Measurements from ENCODE around the gene HBB.

HBB gene

DNA sequence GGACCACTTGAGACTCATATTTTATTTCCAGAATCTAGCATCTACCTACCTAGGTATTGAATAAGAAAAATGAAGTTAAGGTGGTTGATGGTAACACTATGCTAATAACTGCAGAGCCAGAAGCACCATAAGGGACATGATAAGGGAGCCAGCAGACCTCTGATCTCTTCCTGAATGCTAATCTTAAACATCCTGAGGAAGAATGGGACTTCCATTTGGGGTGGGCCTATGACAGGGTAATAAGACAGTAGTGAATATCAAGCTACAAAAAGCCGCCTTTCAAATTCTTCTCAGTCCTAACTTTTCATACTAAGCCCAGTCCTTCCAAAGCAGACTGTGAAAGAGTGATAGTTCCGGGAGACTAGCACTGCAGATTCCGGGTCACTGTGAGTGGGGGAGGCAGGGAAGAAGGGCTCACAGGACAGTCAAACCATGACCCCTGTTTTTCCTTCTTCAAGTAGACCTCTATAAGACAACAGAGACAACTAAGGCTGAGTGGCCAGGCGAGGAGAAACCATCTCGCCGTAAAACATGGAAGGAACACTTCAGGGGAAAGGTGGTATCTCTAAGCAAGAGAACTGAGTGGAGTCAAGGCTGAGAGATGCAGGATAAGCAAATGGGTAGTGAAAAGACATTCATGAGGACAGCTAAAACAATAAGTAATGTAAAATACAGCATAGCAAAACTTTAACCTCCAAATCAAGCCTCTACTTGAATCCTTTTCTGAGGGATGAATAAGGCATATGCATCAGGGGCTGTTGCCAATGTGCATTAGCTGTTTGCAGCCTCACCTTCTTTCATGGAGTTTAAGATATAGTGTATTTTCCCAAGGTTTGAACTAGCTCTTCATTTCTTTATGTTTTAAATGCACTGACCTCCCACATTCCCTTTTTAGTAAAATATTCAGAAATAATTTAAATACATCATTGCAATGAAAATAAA, 2.1 kb downstream of the HBB start:
- no peak for FAIRE-seq

GRCh38 chr11:5223686-5224085, 3.2 kb downstream of the HBB start:
- no peak for FAIRE-seq

GRCh38 chr11:5223146-5223545, 3.7 kb downstream of the HBB start:
- no peak for FAIRE-seq

DNA sequence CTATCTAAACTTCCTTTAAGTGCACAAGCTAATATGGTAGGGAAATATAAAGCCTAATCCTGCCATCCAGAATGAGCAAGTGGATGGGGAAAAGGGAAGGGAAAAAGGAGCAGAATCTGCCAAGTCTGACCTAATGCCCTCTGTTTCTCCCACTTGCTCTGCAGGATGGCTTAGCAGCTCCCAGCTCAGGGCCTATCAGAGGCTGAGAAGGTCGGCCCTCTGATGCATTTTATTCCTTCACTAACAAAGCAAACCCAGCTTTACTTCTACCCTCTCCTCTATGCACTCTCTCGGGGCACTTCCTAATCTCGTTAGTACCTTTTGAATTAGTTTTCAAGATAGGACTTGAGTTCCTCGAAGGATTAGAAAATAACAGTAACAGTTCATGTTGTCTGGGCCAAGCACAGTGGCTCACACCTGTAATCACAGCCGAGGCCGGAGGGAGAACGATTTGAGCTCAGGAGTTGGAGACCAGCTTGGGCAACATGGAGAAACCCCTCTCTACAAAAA, 16.4 kb downstream of the HBB start:
- no peak for FAIRE-seq

GRCh38 chr11:5204787-5205186, 22.1 kb downstream of the HBB start:
- peak; percentile 78 for FAIRE-seq

DNA sequence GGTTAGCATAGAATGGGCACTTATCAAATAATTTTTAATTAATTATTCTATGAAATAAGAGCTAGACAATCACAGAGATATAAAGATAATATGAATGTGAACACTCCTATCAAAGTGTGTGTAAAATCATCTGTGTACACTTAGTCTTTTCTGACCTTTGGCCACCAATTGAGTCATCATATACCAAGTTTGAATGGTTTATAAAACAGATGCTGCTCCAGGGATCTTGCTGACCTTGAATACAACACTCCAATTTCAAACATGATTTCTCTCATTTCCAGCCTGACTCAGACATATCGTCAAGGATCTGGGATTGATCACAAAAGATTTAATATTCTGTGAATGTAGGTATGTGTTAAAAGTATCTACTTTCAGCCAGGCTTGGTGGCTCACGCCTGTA, 23.5 kb downstream of the HBB start:
- FAIRE-seq: no peak

GRCh38 chr11:5200582-5200981, 26.3 kb downstream of the HBB start, which contains the start of gene OR51V1:
Gene OR51V1, minus strand, starts transcription at chr11:5200682. Its CDS starts 0 bp downstream, at chr11:5200682.
- no peak for FAIRE-seq

GRCh38 chr11:5198285-5198684, 28.6 kb downstream of the HBB start:
- FAIRE-seq: no peak

DNA sequence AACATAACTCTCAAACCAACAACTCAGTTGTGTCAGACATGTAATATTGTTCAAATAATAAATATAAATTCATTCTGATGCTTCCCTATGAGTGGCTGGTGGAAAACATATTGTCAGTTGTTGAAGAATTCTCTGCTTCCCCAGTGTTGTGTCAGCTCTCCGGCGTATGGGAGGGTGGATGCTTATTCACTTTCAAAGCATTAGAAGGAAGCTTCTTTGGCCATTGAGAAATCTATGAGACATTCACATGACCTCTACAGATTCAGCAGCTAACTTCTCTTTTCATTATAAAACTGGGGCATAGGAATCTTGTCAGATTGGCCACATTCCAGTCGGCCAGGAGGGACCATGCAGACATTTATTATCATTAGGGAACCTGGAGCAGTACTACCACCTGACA, 29.3 kb downstream of the HBB start:
- no peak for FAIRE-seq

GRCh38 chr11:5196731-5197130, 30.1 kb downstream of the HBB start:
- FAIRE-seq: no peak

DNA sequence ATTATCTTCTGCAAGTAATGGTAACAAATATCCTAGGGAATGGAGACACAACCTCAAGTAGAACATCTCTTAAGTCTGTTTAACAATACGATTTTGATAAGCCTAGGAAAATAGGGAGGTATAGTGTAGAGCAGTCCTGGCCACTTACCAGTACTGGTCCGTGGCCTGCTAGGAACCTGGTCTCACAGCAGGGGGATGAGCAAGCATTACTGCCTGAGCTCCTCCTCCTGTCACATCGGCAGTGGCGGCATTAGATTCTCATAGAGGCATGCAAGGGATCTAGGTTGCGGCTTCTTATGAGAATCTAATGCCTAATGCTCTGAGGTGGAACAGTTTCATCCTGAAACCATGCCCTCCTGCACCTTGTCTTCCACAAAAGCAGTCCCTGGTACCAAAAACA, 30.8 kb downstream of the HBB start:
- FAIRE-seq: no peak

- no peak for FAIRE-seq
These were observed 34.1 kb downstream of the HBB start for GRCh38 chr11:5192738-5193137.

DNA sequence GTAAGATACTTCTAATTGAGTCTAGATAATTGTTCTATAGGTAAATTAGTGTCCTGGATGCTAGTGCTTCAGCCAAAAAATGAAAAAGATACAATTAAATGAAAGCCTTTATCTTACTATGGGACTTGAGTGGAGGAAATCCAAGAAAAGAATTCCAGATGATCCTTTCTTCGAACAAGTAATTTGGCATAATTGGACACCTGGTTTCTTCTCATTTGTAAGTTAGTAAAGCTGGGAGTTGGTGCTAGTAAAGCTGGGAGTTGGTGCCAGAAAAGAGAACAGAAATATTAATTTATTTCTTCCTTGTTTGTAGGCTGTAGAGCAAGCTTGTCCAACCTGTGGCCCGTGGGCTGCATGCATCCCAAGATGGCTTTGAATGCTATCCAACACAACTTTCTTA, 38.7 kb downstream of the HBB start:
- no peak for FAIRE-seq

DNA sequence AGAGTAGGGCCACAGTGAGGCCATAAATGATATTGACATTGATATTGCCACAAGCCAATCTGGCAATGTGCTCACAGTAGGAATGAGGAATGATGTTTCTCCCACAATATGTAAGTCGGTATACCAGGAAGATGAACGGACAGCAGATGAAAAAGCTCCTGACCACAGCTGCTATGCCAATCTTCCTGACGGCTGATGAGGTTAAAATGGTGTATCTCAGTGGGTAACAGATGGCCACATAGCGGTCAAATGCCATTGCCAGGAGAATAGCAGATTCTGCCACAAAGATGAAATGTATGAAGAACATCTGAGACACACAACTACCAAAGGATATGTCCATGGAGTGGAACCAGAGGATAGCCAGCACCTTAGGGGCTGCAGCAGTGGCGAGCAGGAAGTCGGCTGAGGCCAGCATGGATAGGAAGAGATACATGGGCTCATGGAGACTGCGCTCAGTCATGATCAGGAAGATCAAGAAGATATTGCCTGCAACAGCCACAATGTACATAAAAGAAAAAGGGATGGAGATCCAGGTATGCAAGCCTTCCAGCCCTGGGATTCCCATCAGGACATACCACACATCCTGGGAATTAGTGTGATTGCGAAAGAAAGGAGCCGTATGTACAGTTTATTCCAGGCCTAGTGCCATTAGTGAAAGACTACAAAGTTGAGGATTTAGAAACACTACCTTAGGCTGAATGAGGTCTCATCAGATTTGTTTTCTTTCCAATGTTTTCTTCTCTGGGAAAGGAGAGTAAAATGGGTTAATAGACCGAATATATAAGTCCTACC, 48.6 kb downstream of the HBB start:
- FAIRE-seq: no peak

Data from islet of Langerhans (tissue), 1 donor.